CD4-positive, alpha-beta T cell treated with Interleukin-21 for 1 hour (primary cell): ENCODE measurements around the gene TEX50.
A peak's percentile ranks its signal among the peaks of the same experiment; 100 is the strongest.
"Not testable (repeated sequence)": the region's sequence is repeated elsewhere in the genome, so short reads cannot be mapped to it uniquely, and the experiment has no call there.

Source experiments
- DNase-seq: peaks from one replicate; pipeline ENCODE4 v3.0.0-alpha.2; 2020

The TEX50 gene, protein sequence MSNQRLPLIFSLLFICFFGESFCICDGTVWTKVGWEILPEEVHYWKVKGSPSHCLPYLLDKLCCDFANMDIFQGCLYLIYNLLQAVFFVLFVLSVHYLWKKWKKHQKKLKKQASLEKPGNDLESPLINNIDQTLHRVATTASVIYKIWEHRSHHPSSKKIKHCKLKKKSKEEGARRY

GRCh38 chr1:173635116-173635515, at the start of gene TEX50:
Gene TEX50, plus strand, starts transcription at chr1:173635338. Its CDS starts 184 bp downstream, at chr1:173635522.
- DNase-seq: no peak

DNA sequence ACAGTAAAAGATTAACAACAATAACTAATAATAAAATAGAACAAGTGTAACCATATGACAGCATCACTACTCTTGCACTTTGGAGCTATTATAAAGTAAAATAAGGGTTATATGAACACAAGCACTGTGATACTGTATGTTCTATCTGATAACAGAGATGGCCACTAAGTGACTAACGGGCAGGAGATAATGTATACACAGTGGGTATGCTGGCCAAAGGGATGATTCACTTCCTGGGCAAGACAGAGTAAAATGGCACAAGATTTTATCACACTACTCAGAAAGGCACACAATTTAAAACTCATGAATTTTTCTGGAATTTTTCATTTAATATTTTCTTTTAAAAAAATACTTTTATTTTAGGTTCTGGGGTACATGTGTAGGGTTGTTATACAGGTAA, 44.6 kb upstream of the TEX50 start:
- no peak for DNase-seq

GRCh38 chr1:173591138-173591537, 44.0 kb upstream of the TEX50 start:
- DNase-seq: not testable (repeated sequence)

DNA sequence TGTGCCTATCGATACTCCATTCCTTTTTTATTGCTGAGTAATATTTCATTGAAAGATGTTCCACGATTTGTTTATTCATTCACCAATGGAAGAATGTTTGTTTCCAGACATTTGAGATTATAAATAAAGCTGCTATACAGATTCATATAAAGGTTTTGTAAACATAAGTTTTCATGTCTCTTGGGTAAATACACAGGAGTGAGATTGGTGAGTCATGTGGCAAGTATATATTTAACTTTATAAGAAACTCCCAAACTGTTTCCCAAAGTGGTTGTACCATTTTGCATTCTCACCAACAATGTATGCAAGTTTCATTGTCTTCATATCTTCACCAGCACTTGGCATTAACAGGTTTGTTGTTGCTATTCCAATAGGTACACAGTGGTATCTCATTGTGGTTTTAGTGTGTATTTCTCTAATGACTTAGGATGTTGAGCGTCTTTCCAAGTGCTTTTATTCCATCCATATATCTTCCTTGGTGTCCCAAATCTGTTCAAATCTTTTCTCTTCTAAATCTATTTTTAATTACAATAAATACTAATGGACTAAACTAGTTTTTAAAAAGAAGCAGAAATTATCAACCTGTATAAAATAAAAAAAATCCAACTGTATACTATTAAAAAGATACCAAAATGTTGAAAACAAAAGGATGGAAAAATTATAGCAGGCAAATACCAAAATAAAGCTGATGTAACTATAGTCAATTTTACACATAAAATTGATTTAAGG, 38.9 kb upstream of the TEX50 start:
- no peak for DNase-seq

- DNase-seq: no peak
These were observed 33.5 kb upstream of the TEX50 start for GRCh38 chr1:173601588-173601987.

GRCh38 chr1:173603056-173603591, 32.0 kb upstream of the TEX50 start, which contains the start of gene SLC9C2:
Gene SLC9C2, minus strand, starts transcription at chr1:173603072. Its CDS starts 1,296 bp downstream, at chr1:173601776.
- no peak for DNase-seq

GRCh38 chr1:173608503-173609216, 26.5 kb upstream of the TEX50 start:
- DNase-seq: no peak

DNA sequence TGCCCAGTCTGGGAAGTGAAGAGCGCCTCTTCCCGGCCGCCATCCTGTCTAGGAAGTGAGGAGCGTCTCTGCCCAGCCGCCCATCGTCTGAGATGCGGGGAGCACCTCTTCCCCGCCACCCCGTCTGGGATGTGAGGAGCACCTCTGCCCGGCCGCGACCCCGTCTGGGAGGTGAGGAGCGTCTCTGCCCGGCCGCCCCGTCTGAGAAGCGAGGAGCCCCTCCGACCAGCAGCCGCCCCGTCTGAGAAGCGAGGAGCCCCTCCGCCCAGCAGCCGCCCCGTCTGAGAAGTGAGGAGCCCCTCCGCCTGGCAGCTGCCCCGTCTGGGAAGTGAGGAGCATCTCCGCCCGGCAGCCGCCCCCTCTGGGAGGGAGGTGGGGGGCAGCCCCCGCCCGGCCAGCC, 22.1 kb upstream of the TEX50 start:
- not testable (repeated sequence) for DNase-seq

- DNase-seq: no peak
These were observed 18.3 kb upstream of the TEX50 start for GRCh38 chr1:173616859-173617258.

DNA sequence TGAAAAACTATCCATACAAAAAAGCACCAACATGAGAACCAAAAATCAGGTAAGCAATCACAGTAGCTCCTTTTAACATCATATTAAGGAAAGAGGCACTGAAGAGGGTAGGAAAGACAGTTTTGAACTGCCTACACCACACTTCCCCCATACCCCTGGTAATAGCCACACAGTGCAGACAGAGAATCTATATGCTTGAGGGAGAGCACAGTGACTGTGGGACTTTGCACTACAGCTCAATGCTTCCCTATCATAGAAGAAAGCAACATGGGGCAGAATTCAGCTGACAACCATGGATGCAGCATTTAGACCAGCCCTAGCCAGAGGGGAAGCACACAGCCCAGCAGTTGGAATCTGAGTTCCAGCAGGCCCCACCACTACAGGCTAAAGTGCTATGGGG, 7.9 kb upstream of the TEX50 start:
- DNase-seq: no peak

GRCh38 chr1:173628888-173629287, 6.2 kb upstream of the TEX50 start:
- peak; percentile 4 for DNase-seq

GRCh38 chr1:173637236-173638042, 2.3 kb downstream of the TEX50 start:
- not testable (repeated sequence) for DNase-seq

GRCh38 chr1:173638043-173639021, 3.2 kb downstream of the TEX50 start:
- DNase-seq: no peak

- no peak for DNase-seq
These were observed 4.0 kb downstream of the TEX50 start for GRCh38 chr1:173639102-173639501.

DNA sequence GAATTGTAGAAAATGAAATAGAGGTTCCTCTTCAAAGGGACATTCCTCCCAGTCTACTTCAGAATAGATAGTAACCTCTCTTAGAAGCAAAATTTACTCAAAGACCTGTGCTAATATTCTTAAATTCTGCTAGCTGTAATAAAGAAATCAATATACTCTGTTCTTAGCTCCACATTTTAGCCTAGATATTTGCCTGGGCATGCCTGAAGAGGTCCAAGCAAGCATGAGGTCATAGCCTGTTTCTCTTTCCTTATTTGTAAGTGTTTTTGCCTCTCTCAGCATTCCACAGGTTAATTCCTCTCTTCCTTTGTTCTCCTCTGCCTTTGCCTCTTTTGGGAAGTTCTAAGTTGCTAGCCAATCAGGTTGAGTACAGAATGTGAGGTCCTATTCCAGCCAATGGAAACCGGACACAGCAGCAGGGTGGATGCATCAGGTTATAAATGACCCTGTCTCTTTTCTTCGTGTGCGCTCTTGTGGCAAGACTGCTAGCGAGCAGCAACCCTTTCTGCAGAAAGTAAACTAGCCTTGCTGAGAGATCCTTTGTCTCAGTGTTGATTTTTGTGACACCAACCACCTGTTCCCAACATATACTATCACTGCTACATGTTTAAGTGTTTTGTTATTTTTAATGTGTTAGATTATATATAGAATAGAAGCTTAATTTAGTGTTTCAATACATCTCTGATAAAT, 7.5 kb downstream of the TEX50 start:
- DNase-seq: not testable (repeated sequence)

GRCh38 chr1:173646656-173647055, 11.5 kb downstream of the TEX50 start:
- no peak for DNase-seq

DNA sequence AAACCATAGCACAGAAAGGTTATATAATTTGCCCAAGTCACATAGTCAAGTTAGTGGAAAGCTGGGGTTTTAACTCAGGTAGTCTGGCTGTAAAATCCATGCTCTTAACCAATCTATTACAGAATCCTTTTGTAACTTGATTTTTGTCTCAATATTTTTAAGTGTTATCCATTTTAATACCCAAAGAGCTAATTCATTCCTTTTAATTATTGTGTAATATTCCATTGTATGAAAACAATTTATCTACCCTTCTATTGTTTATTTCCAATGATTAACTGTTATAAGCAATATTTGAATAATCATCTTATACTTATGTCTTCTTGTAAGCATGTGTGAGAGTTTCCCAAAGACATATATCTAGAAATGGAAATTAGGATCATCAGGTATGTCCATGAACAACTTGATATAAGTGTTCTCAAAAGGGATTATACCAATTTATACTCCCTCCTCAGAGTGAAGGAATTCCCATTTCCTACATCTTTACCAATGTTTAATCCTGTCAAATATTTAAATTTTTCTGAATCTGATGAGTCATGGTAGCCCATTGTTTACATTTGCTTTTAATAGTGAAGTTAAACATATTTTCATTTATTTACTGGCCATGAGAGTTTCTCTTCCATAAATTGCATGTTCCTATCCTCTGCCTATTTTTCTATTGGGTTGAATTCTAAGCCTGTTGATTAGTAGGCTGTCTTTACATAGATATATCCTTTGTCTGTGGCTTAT, 13.9 kb downstream of the TEX50 start:
- no peak for DNase-seq

DNA sequence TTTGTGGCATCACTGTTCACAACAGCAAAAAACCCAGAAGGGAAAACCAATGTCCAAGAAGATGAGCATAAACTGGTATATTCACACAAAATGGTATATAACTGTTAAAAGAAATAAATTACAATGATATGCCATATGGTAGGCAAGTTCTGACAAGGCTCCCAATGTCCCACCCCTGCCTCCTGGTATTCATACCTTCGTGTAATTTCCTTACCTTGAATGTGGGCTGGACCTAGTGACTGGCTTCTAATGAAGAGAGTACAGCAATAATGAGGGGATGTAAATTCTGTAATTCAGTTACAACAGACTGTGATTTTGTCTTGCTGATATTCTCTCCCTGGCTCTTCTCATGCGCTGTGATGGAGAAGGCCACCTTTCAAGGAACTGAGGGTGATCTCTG, 25.2 kb downstream of the TEX50 start:
- no peak for DNase-seq

DNA sequence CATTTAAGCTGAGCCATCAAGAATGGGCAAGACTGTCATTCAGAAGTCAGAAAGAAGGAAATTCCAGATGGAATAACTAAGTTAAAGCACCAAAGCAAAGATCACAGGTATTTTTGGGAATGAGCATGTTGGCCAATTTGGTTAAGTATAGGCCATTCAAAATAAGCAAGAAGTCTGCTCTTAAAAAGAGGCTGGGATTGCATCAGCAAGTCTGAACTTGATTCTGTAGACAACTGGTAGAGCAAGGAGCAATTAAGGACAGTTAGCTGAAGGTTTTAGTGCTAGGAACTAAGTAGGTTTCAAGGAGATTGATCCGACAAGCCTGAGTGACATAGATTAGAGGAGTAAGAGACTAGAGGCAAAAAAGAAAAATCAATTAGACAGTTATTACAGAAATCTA, 26.1 kb downstream of the TEX50 start:
- DNase-seq: no peak

- DNase-seq: no peak
These were observed 26.6 kb downstream of the TEX50 start for GRCh38 chr1:173661763-173662162.
